CD4-positive, alpha-beta T cell (primary cell): ENCODE results near the gene MACC1. TPM values are rescaled to one million over a fixed set of nuclear protein-coding genes. Genes with fewer than 3 reads are reported as not detected.
A peak's percentile ranks its signal among the peaks of the same experiment; 100 is the strongest.

Experiments used
- ATAC-seq: fragments of 200-7000 bp; cut with Tn5 transposase; one replicate; pipeline ENCODE4 v1.10.0; 2022; ENCODE audit warnings: mild to moderate bottlenecking; ENCODE audit not compliant: poor library complexity
- CTCF ChIA-PET: fragments of 350-600 bp; sonication (Branson Sonifier 250); formaldehyde crosslinking; loops from one replicate; lab custom pipeline; 2021; ENCODE audit warnings: antibody characterized with exemption, inconsistent platforms; lab: Charles Lee
- POLR2A ChIA-PET: fragments of 350-600 bp; sonication (Branson Sonifier 250); formaldehyde crosslinking; loops from one replicate; lab custom pipeline; 2021; ENCODE audit warnings: antibody characterized with exemption, inconsistent platforms; lab: Charles Lee
- DNase-seq, 14 experiments: peaks; one replicate each; pipeline ENCODE4 v3.0.0-alpha.2; 2013 to 2020; ENCODE audit warnings: mixed read lengths in 2 of 14
- H3K27ac ChIP-seq, 2 donors: one replicate each; pipeline versions ENCODE4 v1.5.1 to v1.7.0; 2013; ENCODE audit warnings: low read length in 2 of 2, low read depth in 1 of 2, mild to moderate bottlenecking in 1 of 2
- H3K27me3 ChIP-seq, 2 experiments: 1 replicate in 1 of 2; 2 replicates in 1 of 2; pipeline versions ENCODE4 v1.6.1 to v1.7.0; 2013; ENCODE audit warnings: low read length in 2 of 2, control low read depth in 1 of 2, mild to moderate bottlenecking in 1 of 2, moderate library complexity in 1 of 2; ENCODE audit not compliant: insufficient read depth in 2 of 2, control insufficient read depth in 1 of 2
- H3K36me3 ChIP-seq: one replicate; pipeline ENCODE4 v1.6.1; 2013; ENCODE audit warnings: low read length, control low read depth; ENCODE audit not compliant: insufficient read depth
- H3K4me1 ChIP-seq: one replicate; pipeline ENCODE4 v1.6.1; 2013; ENCODE audit warnings: low read length, control low read depth; ENCODE audit not compliant: insufficient read depth
- H3K4me3 ChIP-seq: one replicate; pipeline ENCODE4 v1.5.1; 2013; ENCODE audit warnings: mild to moderate bottlenecking, low read length, moderate library complexity
- H3K9me3 ChIP-seq, 2 experiments: 1 replicate in 1 of 2; 2 replicates in 1 of 2; pipeline versions ENCODE4 v1.6.1 to v1.7.0; 2013; ENCODE audit warnings: low read length in 2 of 2, mild to moderate bottlenecking in 2 of 2, control low read depth in 1 of 2, moderate library complexity in 1 of 2; ENCODE audit not compliant: control insufficient read depth in 1 of 2, insufficient read depth in 1 of 2
- H3K27ac Mint-ChIP-seq: one replicate; pipeline ENCODE4 v1.8.0; 2020; ENCODE audit warnings: mixed read lengths
- H3K27me3 Mint-ChIP-seq: one replicate; pipeline ENCODE4 v1.8.0; 2021; ENCODE audit warnings: mixed read lengths
- H3K36me3 Mint-ChIP-seq: one replicate; pipeline ENCODE4 v1.8.0; 2021; ENCODE audit warnings: low read depth, mixed read lengths
- H3K4me1 Mint-ChIP-seq: one replicate; pipeline ENCODE4 v1.8.0; 2021; ENCODE audit warnings: low read depth, mixed read lengths
- H3K4me3 Mint-ChIP-seq: one replicate; pipeline ENCODE4 v1.8.0; 2020; ENCODE audit warnings: mild to moderate bottlenecking, mixed read lengths
- H3K9me3 Mint-ChIP-seq: one replicate; pipeline ENCODE4 v1.8.0; 2020; ENCODE audit warnings: mixed read lengths
- intact Hi-C, 2 experiments: fragments of 100-400 bp; cut with DNase I in 1 of 2; cut with micrococcal nuclease in 1 of 2; formaldehyde crosslinking; loops; one replicate each; pipeline versions ENCODE4 v1.15.1 to v1.9.0; 2023 to 2025; cut with DNase I, micrococcal nuclease
- polyA plus RNA-seq, 2 donors: library from polyadenylated mRNA; unstranded; fragments of 120-200 nt; gene quantifications; one replicate each; pipeline ENCODE4 v1.2.1, GENCODE V29; 2013
- total RNA-seq, 174 experiments: library from RNA in 2 of 174; stranded (reverse) in 2 of 174; gene quantifications; one replicate each; pipeline ENCODE4 v1.2.3 and lab custom pipeline; 2021 to 2026
- TF ChIP-seq, protein P1 (sequence below): fragments of 200-600 bp; IDR thresholded peaks from one replicate; pipeline ENCODE4 v1.8.0; 2022; ENCODE audit warnings: antibody characterized with exemption, mild to moderate bottlenecking

The MACC1 gene
- under 1 TPM; 0.05 to 0.14 TPM for total RNA-seq
- polyA plus RNA-seq (2013, experiment 1 of 2) = 0.16 TPM
- 0.18 TPM for polyA plus RNA-seq (2013, experiment 2 of 2)
- 0 to 6.5 (median 0.83) reads per million in 172 experiments for total RNA-seq (lab: John Stamatoyannopoulos, UW)

GRCh38 chr7:20217193-20217948 lies at the start of gene MACC1:
Gene MACC1, minus strand, starts transcription at chr7:20217384. Its CDS starts 55,522 bp downstream, at chr7:20161862.
- ATAC-seq (peak; percentile 82), DNase-seq (peak in 4 of 14 experiments; percentile 1 to 58 (median 44))
- Histone ChIP-seq H3K4me3 (no peak within 1 kb of the TSS), H3K4me1 (no peaks in the 10 kb centered on the region), H3K27ac (no peak within 1 kb of the TSS), H3K9me3 (no peaks in the 10 kb centered on the region), H3K27me3 (no peaks in the 10 kb centered on the region), H3K36me3 (no peaks in the 10 kb centered on the region)
- TF ChIP-seq, protein P1, sequence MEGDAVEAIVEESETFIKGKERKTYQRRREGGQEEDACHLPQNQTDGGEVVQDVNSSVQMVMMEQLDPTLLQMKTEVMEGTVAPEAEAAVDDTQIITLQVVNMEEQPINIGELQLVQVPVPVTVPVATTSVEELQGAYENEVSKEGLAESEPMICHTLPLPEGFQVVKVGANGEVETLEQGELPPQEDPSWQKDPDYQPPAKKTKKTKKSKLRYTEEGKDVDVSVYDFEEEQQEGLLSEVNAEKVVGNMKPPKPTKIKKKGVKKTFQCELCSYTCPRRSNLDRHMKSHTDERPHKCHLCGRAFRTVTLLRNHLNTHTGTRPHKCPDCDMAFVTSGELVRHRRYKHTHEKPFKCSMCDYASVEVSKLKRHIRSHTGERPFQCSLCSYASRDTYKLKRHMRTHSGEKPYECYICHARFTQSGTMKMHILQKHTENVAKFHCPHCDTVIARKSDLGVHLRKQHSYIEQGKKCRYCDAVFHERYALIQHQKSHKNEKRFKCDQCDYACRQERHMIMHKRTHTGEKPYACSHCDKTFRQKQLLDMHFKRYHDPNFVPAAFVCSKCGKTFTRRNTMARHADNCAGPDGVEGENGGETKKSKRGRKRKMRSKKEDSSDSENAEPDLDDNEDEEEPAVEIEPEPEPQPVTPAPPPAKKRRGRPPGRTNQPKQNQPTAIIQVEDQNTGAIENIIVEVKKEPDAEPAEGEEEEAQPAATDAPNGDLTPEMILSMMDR = no peak
- H3K27me3 Mint-ChIP-seq = no peaks in the 10 kb centered on the region
- no peaks in the 10 kb centered on the region for H3K36me3 Mint-ChIP-seq
- intact Hi-C loops = no loop called here
- peaks cover 14% of the 10 kb centered on the region for H3K4me1 Mint-ChIP-seq
- no peaks in the 10 kb centered on the region for H3K9me3 Mint-ChIP-seq
- H3K4me3 Mint-ChIP-seq = peak within 1 kb of the TSS; percentile 43
- ChIA-PET POLR2A (no interaction called here), CTCF (no interaction called here)
- H3K27ac Mint-ChIP-seq = no peak within 1 kb of the TSS

DNA sequence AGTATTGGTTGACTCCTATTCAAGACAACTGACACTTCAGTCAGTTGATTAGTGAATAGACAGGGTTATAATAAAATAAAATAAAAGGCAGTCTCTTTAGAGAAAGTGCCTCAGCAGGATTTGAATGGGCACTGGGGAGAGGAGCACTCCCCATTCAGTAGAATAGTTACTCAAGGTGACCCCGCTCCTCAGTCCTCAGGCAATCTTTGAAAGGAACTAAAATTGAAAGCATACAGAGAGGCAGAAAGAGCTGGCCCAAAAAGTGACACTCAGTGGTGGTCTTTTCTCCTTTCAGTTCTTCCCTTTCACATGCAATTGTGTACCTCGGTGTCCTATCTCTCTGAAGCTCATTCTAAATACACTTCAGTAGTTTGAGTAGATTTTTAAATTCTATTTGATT lies 47.4 kb upstream of the MACC1 start:
- Mint-ChIP-seq H3K4me3 (no peak overlapping the region), H3K27ac (no peak overlapping the region), H3K36me3 (no peaks in the 10 kb centered on the region), H3K4me1 (no peaks in the 10 kb centered on the region), H3K27me3 (no peaks in the 10 kb centered on the region), H3K9me3 (no peaks in the 10 kb centered on the region)
- Histone ChIP-seq H3K36me3 (no peaks in the 10 kb centered on the region), H3K9me3 (no peaks in the 10 kb centered on the region), H3K4me1 (no peaks in the 10 kb centered on the region), H3K27me3 (no peaks in the 10 kb centered on the region), H3K27ac (no peak overlapping the region), H3K4me3 (no peak overlapping the region)
- POLR2A ChIA-PET = no interaction called here
- CTCF ChIA-PET = no interaction called here
- intact Hi-C loops = no loop called here
- TF ChIP-seq, protein P1 = no peak
- no peak for DNase-seq
- ATAC-seq = no peak

- intact Hi-C loops = no loop called here
- no peak overlapping the region for H3K4me3 Mint-ChIP-seq
- no peak for DNase-seq
Observed at GRCh38 chr7:20260223-20260622, 43.0 kb upstream of the MACC1 start.

More at GRCh38 chr7:20260223-20260622, 43.0 kb upstream of the MACC1 start:
- TF ChIP-seq, protein P1 = no peak
- Histone ChIP-seq H3K4me1 (no peaks in the 10 kb centered on the region), H3K4me3 (no peak overlapping the region), H3K27ac (no peak overlapping the region), H3K27me3 (no peaks in the 10 kb centered on the region), H3K9me3 (no peaks in the 10 kb centered on the region), H3K36me3 (no peaks in the 10 kb centered on the region)
- Mint-ChIP-seq H3K27me3 (no peaks in the 10 kb centered on the region), H3K36me3 (no peaks in the 10 kb centered on the region), H3K9me3 (no peaks in the 10 kb centered on the region), H3K27ac (no peak overlapping the region), H3K4me1 (no peaks in the 10 kb centered on the region)
- CTCF ChIA-PET = no interaction called here
- ATAC-seq = no peak
- POLR2A ChIA-PET = no interaction called here
